A549 treated with RU486 at 1 μM for 4 hours (cell line): ENCODE measurements around the gene KLHL21. TPM values are rescaled to one million over a fixed set of nuclear protein-coding genes. Genes with fewer than 3 reads are reported as not detected.

ENCODE experiments used
- total RNA-seq: library from RNA; stranded (reverse); fragments of 200-300 nt; extraction: Qiagen RNA extraction; gene quantifications from 5 replicates; pipeline ENCODE4 v1.2.3, GENCODE V29; 2022; ENCODE audit warnings: low read depth

KLHL21 gene, protein sequence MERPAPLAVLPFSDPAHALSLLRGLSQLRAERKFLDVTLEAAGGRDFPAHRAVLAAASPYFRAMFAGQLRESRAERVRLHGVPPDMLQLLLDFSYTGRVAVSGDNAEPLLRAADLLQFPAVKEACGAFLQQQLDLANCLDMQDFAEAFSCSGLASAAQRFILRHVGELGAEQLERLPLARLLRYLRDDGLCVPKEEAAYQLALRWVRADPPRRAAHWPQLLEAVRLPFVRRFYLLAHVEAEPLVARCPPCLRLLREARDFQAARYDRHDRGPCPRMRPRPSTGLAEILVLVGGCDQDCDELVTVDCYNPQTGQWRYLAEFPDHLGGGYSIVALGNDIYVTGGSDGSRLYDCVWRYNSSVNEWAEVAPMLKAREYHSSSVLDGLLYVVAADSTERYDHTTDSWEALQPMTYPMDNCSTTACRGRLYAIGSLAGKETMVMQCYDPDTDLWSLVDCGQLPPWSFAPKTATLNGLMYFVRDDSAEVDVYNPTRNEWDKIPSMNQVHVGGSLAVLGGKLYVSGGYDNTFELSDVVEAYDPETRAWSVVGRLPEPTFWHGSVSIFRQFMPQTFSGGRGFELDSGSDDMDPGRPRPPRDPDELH
- total RNA-seq = 20.6 to 32.5 TPM (median 26.0 TPM) in 5 replicates

DNA sequence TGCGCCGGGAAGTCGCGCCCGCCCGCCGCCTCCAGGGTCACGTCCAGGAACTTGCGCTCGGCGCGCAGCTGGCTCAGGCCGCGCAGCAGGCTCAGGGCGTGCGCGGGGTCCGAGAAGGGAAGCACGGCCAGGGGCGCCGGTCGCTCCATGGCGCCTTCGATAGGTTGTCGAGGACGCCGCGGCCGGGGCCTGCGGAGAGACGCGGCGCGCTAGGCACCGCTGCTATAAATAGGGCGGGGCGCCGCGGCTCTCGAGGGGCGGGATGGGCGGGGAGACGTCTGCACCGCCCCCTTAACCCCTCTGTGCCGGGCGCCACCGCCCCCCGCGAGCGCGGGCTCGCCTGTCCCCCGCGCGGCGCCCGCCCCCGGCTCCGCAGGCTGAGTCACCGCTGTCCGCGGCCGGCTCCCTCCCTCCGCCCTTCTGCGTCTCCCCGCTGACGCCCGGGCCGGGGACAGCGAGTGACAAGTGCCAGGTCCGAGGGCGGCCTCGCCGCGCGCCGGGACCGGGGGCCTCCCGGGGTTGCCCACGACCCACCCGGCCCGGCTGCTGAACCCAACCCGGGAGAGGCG is at the start of gene KLHL21:
Gene KLHL21, minus strand, starts transcription at position 201 of the 569 bp plus-strand sequence. Its CDS starts 52 bp downstream, at position 149.

DNA sequence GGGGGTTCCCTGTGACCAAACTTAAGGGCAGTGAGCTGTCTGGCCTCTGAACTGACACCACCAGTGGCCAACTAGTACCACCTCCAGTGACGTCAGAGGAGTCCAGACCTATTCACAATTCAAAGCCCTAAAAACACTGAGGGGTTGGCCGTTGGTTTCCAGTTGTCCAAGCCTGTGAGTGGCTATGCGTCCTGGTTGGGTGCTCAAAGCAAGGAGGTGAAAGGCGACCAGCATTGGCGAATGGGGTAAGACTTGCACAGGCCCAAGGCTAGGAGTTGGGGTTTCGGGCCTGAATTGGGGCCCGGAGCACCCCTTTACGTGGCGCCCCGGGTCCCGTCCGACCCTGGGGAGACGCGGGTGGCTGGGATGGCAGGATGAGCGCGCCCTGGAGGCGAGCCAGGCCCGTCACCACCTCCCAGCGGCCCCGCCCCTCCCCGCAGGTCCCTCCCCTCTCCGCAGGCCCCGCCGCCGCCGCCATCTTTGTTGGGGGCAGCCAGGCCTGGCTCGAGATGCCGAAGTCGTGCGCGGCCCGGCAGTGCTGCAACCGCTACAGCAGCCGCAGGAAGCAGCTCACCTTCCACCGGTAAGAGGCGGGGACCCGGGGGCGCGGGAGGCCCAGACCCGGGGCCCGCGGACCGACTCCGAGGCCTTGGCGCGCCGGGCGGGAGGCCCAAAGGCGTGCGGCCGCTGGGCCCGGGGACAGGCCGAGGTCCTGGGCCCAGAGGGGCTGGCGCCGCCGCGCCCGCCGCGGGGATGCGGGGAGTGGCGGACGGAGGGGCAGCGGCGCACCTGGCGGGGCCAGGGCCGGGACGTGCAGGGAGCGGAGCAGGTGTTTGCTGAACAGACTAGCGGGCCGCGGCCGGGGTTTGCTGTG is 22.3 kb upstream of the KLHL21 start, which contains the start of gene THAP3:
Gene THAP3, plus strand, starts transcription at position 159 of the 874 bp plus-strand sequence. Its CDS starts 351 bp downstream, at position 510.

DNA sequence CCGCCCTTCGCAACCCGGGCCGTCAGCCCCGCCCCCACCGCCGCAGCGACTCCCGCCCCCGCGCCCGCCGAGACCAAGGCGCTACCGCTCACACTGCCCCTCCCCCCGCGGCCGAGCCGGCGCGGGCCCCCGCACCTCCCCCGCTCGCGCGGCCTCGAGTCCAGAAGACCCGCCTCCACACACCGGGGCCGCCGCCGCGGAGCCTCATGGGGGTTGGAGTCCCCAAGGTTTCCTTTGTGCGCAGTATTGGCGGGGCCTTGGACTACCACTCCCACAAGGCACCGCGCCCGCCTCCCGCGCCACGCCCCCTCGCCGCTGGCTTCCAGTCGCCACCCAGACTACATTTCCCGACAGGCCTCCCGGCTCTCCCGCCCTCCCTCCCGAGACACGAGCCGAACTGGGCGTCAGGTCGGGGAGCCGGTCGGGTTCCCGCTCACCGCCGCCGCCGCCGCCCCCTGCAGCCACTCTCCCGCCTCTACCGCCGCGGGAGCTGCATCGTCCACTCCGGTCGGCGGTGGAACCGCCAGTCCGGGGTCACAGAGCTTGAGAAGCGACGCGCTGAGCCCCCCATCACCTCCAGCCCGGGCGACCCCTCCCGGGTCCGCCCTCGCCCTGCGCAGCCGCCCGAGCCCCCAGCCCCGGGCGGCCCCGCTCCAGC is 10.8 kb upstream of the KLHL21 start, which contains the start of gene PHF13:
Gene PHF13, plus strand, starts transcription at position 371 of the 658 bp plus-strand sequence. CDS start 336 bp downstream, outside the sequence.

GRCh38 chr1:6579374-6580118 is 23.1 kb downstream of the KLHL21 start, which contains the start of gene ZBTB48:
Gene ZBTB48 (plus strand): TSS chr1:6579994. CDS start chr1:6580610, 616 bp downstream.

DNA sequence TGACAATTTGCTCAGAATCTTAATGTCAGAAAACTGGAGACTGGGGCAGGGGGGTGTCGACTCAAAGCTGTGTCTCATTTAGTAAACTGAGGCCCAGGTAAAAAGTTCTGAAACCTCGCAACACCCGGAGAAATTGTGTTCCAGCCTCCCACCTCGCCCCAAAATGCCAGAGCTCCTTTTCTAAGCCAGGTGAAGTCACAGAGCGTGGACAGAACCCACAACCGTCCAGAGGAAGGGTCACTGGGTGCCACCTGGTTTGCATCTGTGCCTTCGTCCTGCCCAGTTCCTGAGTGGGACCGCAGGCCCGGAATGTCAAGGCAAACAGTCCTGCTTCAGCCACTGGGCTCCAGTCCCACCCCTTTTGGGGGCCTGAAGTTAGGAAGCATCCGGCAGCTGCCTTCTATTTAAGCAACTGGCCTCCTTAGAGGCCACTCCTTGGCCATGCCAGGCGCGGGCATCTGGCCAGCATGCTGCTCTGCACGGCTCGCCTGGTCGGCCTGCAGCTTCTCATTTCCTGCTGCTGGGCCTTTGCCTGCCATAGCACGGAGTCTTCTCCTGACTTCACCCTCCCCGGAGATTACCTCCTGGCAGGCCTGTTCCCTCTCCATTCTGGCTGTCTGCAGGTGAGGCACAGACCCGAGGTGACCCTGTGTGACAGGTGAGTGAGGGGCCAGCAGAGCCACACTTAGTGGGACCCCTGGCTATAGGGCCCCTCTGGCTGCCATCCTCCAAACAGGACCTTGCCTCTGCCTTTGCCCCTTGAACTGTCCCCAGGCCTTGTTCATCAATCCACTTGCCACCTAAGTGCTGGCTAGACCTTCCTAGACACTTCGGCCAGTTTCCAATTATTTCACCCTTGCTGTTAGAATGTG is 47.5 kb downstream of the KLHL21 start, which contains the start of gene TAS1R1:
Gene TAS1R1, plus strand, starts transcription at position 401 of the 872 bp plus-strand sequence. Its CDS starts 67 bp downstream, at position 468.

DNA sequence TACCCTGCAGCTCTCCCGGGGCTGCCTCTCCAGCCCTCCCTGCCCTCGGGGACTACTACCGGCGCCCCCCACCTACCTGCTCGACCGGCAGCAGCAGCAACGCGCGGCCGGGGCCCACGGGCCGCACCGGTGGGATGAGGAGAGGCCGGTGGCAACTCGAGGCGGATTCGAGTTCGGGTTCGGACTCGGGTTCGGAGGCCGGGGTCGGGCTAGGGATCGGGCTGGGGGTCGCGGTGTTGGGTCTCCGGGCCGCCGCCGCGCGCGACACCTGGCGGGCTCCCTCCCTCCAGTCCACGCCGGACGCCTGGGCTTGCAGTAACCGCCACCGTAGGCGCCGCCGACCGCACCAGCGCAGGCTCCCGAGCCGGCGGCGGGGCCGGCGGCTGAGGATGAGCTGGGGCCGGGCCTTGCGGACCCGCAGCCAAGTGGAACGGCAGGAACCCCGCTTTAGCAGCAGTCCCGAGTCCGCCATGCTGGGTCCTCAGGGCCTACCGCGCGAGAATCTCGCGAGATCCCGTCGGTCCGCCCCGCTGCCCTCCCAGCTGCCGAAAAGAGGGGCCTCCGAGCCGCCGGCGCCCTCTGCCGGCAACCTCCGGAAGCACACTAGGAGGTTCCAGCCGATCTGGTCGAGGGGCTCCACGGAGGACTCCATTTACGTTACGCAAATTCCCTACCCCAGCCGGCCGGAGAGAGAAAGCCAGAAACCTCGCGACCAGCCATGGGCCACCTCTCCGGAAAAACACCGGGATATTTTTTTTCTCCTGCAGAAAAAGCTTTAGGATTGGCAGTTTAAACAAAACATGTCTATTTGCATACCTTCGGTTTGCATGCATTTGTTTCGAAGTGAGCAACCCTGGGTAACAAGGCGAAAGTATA is 48.4 kb downstream of the KLHL21 start, which contains the start of gene NOL9:
Gene NOL9, minus strand, starts transcription at position 483 of the 876 bp plus-strand sequence. Its CDS starts 11 bp downstream, at position 472.

Other genes starting within 250 kb of the KLHL21 start
- 53.5 to 77.1 TPM (median 70.0 TPM) in 5 replicates for gene ACOT7, start 209.1 kb downstream of the KLHL21 start, total RNA-seq
- gene HES2, start 182.9 kb downstream of the KLHL21 start, total RNA-seq = 2.3 to 4.7 TPM (median 4.2 TPM) in 5 replicates
- gene ESPN, start 178.1 kb downstream of the KLHL21 start, total RNA-seq = 0.32 to 0.61 TPM (median 0.48 TPM) in 5 replicates
- gene TNFRSF25, start 136.7 kb downstream of the KLHL21 start, total RNA-seq = 1.8 to 4.0 TPM (median 2.4 TPM) in 5 replicates
- 2.1 to 4.0 TPM (median 2.8 TPM) in 5 replicates for gene PLEKHG5, start 111.2 kb downstream of the KLHL21 start, total RNA-seq
- 3.3 to 5.1 TPM (median 4.5 TPM) in 5 replicates for gene NOL9, start 48.4 kb downstream of the KLHL21 start, total RNA-seq
- gene TAS1R1, start 47.6 kb downstream of the KLHL21 start, total RNA-seq = not detected in 5 replicates
- 9.4 to 14.3 TPM (median 11.2 TPM) in 5 replicates for gene ZBTB48, start 22.9 kb downstream of the KLHL21 start, total RNA-seq
- gene PHF13, start 10.9 kb upstream of the KLHL21 start, total RNA-seq = 7.7 to 10.7 TPM (median 9.4 TPM) in 5 replicates
- gene THAP3, start 22.0 kb upstream of the KLHL21 start, total RNA-seq = 14.9 to 17.9 TPM (median 17.2 TPM) in 5 replicates
- gene DNAJC11, start 98.9 kb upstream of the KLHL21 start, total RNA-seq = 32.0 to 40.4 TPM (median 34.6 TPM) in 5 replicates
- 61.7 to 75.4 TPM (median 70.0 TPM) in 5 replicates for gene CAMTA1, start 182.6 kb upstream of the KLHL21 start, total RNA-seq